MM.1S (cell line): ENCODE measurements around the gene SLC24A3.
A peak's percentile ranks its signal among the peaks of the same experiment; 100 is the strongest.

ENCODE experiments used
- DNase-seq: peaks from one replicate; pipeline ENCODE4 v3.0.0-alpha.2; 2015
- H2AFZ ChIP-seq: fragments of 300-600 bp; sonication (generic); 2 replicates; pipeline ENCODE4 v1.6.0; 2016; ENCODE audit warnings: antibody characterized with exemption, low read length
- H3F3A ChIP-seq: fragments of 300-600 bp; sonication (generic); 2 replicates; pipeline ENCODE4 v1.6.1; 2016; ENCODE audit warnings: mild to moderate bottlenecking, antibody characterized with exemption, low read length, moderate library complexity, mixed read lengths; ENCODE audit not compliant: insufficient read depth
- H3K27ac ChIP-seq: fragments of 300-600 bp; sonication (generic); 2 replicates; pipeline ENCODE4 v1.5.1; 2016; ENCODE audit warnings: mild to moderate bottlenecking, low read length
- H3K27me3 ChIP-seq: fragments of 300-600 bp; sonication (generic); replicated peaks from 2 replicates; pipeline ENCODE4 v1.6.0; 2016; ENCODE audit warnings: low read length; ENCODE audit not compliant: insufficient read depth
- H3K36me3 ChIP-seq: fragments of 300-600 bp; sonication (generic); replicated peaks from 2 replicates; pipeline ENCODE4 v1.6.1; 2016; ENCODE audit warnings: mild to moderate bottlenecking, low read length, mixed read lengths; ENCODE audit not compliant: insufficient read depth
- H3K4me1 ChIP-seq: fragments of 300-600 bp; sonication (generic); 2 replicates; pipeline ENCODE4 v1.6.1; 2016; ENCODE audit warnings: low read length, mixed read lengths
- H3K4me2 ChIP-seq: fragments of 300-600 bp; sonication (generic); 2 replicates; pipeline ENCODE4 v1.6.0; 2016; ENCODE audit warnings: low read depth, low read length
- H3K4me3 ChIP-seq: fragments of 300-600 bp; sonication (generic); 2 replicates; pipeline ENCODE4 v1.5.1; 2016; ENCODE audit warnings: low read length, mixed read lengths
- H3K79me2 ChIP-seq: fragments of 300-600 bp; sonication (generic); 2 replicates; pipeline ENCODE4 v1.6.1; 2016; ENCODE audit warnings: mixed run types, low read length, mixed read lengths
- H3K9ac ChIP-seq: fragments of 300-600 bp; sonication (generic); 2 replicates; pipeline ENCODE4 v1.6.1; 2016; ENCODE audit warnings: low read length, mixed read lengths
- H3K9me2 ChIP-seq: fragments of 300-600 bp; sonication (generic); replicated peaks from 2 replicates; pipeline ENCODE4 v1.6.1; 2016; ENCODE audit warnings: mild to moderate bottlenecking, low read length, mixed read lengths; ENCODE audit not compliant: insufficient read depth
- H3K9me3 ChIP-seq: fragments of 300-600 bp; sonication (generic); replicated peaks from 2 replicates; pipeline ENCODE4 v1.6.1; 2016; ENCODE audit warnings: mild to moderate bottlenecking, low read length, mixed read lengths; ENCODE audit not compliant: insufficient read depth
- H4K20me1 ChIP-seq: fragments of 300-600 bp; sonication (generic); 2 replicates; pipeline ENCODE4 v1.6.1; 2016; ENCODE audit warnings: mild to moderate bottlenecking, low read length, moderate library complexity, mixed read lengths; ENCODE audit not compliant: insufficient read depth
- EZH2 ChIP-seq: fragments of 300-600 bp; sonication (generic); optimal IDR thresholded peaks from 2 replicates; pipeline ENCODE3; 2017; ENCODE audit warnings: low read depth, mild to moderate bottlenecking, antibody characterized with exemption, low read length, mixed read lengths
- EZH2phosphoT487 ChIP-seq: fragments of 300-600 bp; sonication (generic); IDR thresholded peaks from 2 replicates; pipeline ENCODE4 v1.6.1; 2018; ENCODE audit warnings: antibody characterized with exemption, low read length
- TF ChIP-seq, protein P1 (sequence below): fragments of 300-600 bp; sonication (generic); IDR thresholded peaks from 2 replicates; pipeline ENCODE4 v1.5.1; 2016; ENCODE audit warnings: antibody characterized with exemption, low read length, mixed read lengths

Gene SLC24A3

DNA sequence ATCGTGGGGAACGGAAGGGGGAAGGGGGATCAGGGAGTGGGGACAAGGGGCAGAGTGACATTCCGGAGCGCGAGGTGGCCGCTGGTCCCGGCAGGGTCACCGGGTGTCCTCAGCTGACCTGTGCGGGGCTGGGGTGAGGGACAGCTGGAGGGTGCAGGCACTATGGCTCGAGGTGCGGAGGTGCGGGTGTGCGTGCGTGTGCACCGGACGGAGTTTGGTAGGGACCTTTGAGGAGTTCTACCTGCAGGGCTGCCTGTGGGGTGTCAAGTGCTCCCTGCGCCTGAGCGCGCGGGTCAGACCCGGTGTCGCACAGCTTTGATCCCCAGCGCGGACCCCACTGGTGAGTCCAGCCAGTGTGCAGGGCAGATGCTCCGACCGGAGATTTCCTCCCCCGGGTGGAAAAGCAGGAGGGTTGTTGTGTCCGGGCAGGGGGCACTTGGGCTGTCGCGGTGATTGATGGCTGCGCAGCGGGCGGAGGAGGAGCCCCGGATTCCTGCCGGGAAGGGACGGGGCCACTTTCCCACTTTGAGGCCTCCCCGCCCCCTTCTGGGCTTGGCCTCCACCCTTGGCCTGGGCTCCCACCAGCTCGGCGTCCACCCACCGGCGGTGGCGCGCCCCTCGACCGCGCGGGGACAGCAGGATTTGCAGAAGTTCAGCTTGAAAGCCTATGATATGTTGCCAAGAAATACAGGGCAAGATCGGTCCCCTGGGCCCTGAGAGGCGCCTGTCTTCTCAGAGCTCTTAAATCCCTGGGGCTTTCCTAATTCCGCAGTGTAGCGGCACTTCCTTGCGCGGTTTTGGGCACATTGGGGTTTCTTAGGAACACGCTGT, 546.3 kb downstream of the SLC24A3 start:
- TF ChIP-seq, protein P1, sequence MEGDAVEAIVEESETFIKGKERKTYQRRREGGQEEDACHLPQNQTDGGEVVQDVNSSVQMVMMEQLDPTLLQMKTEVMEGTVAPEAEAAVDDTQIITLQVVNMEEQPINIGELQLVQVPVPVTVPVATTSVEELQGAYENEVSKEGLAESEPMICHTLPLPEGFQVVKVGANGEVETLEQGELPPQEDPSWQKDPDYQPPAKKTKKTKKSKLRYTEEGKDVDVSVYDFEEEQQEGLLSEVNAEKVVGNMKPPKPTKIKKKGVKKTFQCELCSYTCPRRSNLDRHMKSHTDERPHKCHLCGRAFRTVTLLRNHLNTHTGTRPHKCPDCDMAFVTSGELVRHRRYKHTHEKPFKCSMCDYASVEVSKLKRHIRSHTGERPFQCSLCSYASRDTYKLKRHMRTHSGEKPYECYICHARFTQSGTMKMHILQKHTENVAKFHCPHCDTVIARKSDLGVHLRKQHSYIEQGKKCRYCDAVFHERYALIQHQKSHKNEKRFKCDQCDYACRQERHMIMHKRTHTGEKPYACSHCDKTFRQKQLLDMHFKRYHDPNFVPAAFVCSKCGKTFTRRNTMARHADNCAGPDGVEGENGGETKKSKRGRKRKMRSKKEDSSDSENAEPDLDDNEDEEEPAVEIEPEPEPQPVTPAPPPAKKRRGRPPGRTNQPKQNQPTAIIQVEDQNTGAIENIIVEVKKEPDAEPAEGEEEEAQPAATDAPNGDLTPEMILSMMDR, result no peak
- TF ChIP-seq EZH2phosphoT487 (no peak), EZH2 (no peak)
- H3K4me3 ChIP-seq, result peak overlapping the region; percentile 68; the same call in 1 of the 2 replicates
- H3K27ac ChIP-seq, result no peak overlapping the region
- peaks cover 6% of the 10 kb centered on the region; the same call in 1 of the 2 replicates for H3K4me1 ChIP-seq
- peak overlapping the region; percentile 92; the same call in 1 of the 2 replicates for H2AFZ ChIP-seq
- no peaks in the 10 kb centered on the region for H3K79me2 ChIP-seq
- peak overlapping the region; percentile 99 for H3K4me2 ChIP-seq
- DNase-seq, result no peak
- H4K20me1 ChIP-seq, result no peaks in the 10 kb centered on the region
- H3K27me3 ChIP-seq, result no peaks in the 10 kb centered on the region
- no peaks in the 10 kb centered on the region for H3K9me2 ChIP-seq
- peaks cover 8% of the 10 kb centered on the region; the same call in 1 of the 2 replicates for H3F3A ChIP-seq
- H3K9ac ChIP-seq, result no peak overlapping the region
- H3K9me3 ChIP-seq, result no peaks in the 10 kb centered on the region
- no peaks in the 10 kb centered on the region for H3K36me3 ChIP-seq

DNA sequence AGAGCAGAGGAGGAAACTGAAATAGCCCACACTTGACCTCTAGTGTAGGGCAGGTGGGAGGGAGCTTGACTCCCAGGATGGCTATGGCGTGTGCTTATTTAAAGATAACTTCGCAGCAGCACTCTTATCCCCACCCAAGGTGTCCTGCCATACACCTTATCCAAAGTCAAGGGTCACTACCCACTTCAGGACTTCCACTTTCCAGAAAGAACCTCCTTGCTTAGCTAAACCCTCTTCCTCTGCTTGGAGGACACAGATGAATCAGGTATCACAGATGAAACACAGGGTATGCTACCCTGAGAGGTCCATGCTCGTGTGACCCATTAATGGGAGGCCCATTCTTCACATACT, 547.9 kb downstream of the SLC24A3 start:
- no peaks in the 10 kb centered on the region for H3K36me3 ChIP-seq
- peaks cover 8% of the 10 kb centered on the region; the same call in 1 of the 2 replicates for H3F3A ChIP-seq
- H3K9me2 ChIP-seq, result no peaks in the 10 kb centered on the region
- no peak overlapping the region for H3K4me2 ChIP-seq
- no peak for TF ChIP-seq EZH2phosphoT487
- TF ChIP-seq, protein P1, result no peak
- TF ChIP-seq EZH2, result no peak
- H3K9ac ChIP-seq, result no peak overlapping the region
- H3K79me2 ChIP-seq, result no peaks in the 10 kb centered on the region
- H2AFZ ChIP-seq, result no peak overlapping the region
- DNase-seq, result no peak
- H4K20me1 ChIP-seq, result no peaks in the 10 kb centered on the region
- no peak overlapping the region for H3K27ac ChIP-seq
- H3K4me1 ChIP-seq, result peaks cover 6% of the 10 kb centered on the region; the same call in 1 of the 2 replicates
- no peaks in the 10 kb centered on the region for H3K27me3 ChIP-seq
- no peak overlapping the region for H3K4me3 ChIP-seq
- no peaks in the 10 kb centered on the region for H3K9me3 ChIP-seq

DNA sequence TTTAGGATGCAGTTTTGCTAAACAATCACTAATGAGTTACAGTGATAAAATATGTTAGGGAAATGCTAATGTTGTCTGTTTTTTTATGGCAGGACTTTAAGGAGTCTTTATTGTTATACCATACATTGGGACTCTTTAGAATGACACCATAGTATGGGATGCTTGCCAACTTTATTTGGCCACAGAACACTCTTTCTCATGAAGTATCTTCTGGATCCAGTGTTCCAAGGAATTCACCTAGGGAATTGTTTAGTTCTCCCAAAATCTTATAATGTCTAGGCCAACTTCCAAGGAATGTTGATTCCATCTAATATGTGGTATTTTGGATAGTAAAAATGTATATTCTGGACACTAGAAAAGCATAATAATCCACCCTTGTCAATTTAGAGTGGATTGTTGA, 548.9 kb downstream of the SLC24A3 start:
- Histone ChIP-seq H3K36me3 (no peaks in the 10 kb centered on the region), H2AFZ (no peak overlapping the region), H4K20me1 (no peaks in the 10 kb centered on the region), H3K4me1 (peaks cover 6% of the 10 kb centered on the region; the same call in 1 of the 2 replicates), H3K27ac (no peak overlapping the region), H3K27me3 (no peaks in the 10 kb centered on the region), H3K4me3 (no peak overlapping the region), H3K9me3 (no peaks in the 10 kb centered on the region), H3K79me2 (no peaks in the 10 kb centered on the region), H3K4me2 (no peak overlapping the region), H3K9me2 (no peaks in the 10 kb centered on the region), H3K9ac (no peak overlapping the region), H3F3A (peaks cover 8% of the 10 kb centered on the region; the same call in 1 of the 2 replicates)
- DNase-seq, result no peak
- no peak for TF ChIP-seq EZH2phosphoT487
- no peak for TF ChIP-seq EZH2
- TF ChIP-seq, protein P1, result no peak
